Karpas-422 (cell line): ENCODE results near the gene USP7. TPM values are rescaled to one million over a fixed set of nuclear protein-coding genes. Genes with fewer than 3 reads are reported as not detected.

Experiments used
- DNase-seq: peaks from one replicate; pipeline ENCODE4 v3.0.0-alpha.2; 2015
- H2AFZ ChIP-seq: fragments of 200-600 bp; sonication (generic); 2 replicates; pipeline ENCODE4 v1.6.1; 2014; ENCODE audit warnings: antibody characterized with exemption, low read length, mixed read lengths
- H3K27ac ChIP-seq: fragments of 200-600 bp; sonication (generic); 2 replicates; pipeline ENCODE4 v1.5.1; 2014; ENCODE audit warnings: mild to moderate bottlenecking, low read length, moderate library complexity
- H3K27me3 ChIP-seq: fragments of 200-600 bp; sonication (generic); 2 replicates; pipeline ENCODE4 v1.6.1; 2014; ENCODE audit warnings: low read length, mixed read lengths
- H3K36me3 ChIP-seq: fragments of 200-600 bp; sonication (generic); 2 replicates; pipeline ENCODE4 v1.6.1; 2014; ENCODE audit warnings: low read length, mixed read lengths; ENCODE audit not compliant: insufficient read depth
- H3K4me1 ChIP-seq: fragments of 200-600 bp; sonication (generic); 2 replicates; pipeline ENCODE4 v1.6.1; 2014; ENCODE audit warnings: mild to moderate bottlenecking, low read length, mixed read lengths
- H3K4me2 ChIP-seq: fragments of 200-600 bp; sonication (generic); 2 replicates; pipeline ENCODE4 v1.6.1; 2014; ENCODE audit warnings: low read length, low read depth, mild to moderate bottlenecking; ENCODE audit not compliant: poor library complexity, severe bottlenecking
- H3K4me3 ChIP-seq: fragments of 200-600 bp; sonication (generic); 2 replicates; pipeline ENCODE4 v1.5.1; 2014; ENCODE audit warnings: mild to moderate bottlenecking, antibody characterized with exemption, low read length, mixed read lengths
- H3K79me2 ChIP-seq: fragments of 200-600 bp; sonication (generic); 2 replicates; pipeline ENCODE4 v1.6.1; 2014; ENCODE audit warnings: mild to moderate bottlenecking, low read length, mixed read lengths
- H3K9ac ChIP-seq: fragments of 200-600 bp; sonication (generic); 2 replicates; pipeline ENCODE4 v1.6.0; 2014; ENCODE audit warnings: low read length
- H3K9me2 ChIP-seq: fragments of 200-600 bp; sonication (generic), shearing (Covaris generic); replicated peaks from 2 replicates; pipeline ENCODE4 v1.6.0; 2014; ENCODE audit warnings: mild to moderate bottlenecking, low read length, moderate library complexity; ENCODE audit not compliant: insufficient read depth
- H3K9me3 ChIP-seq: fragments of 300-700, 200-600 bp; sonication (generic); 2 replicates; pipeline ENCODE4 v1.6.1; 2014; ENCODE audit warnings: low read length, mixed read lengths
- H4K20me1 ChIP-seq: fragments of 200-600 bp; sonication (generic); 2 replicates; pipeline ENCODE4 v1.6.1; 2014; ENCODE audit warnings: mild to moderate bottlenecking, antibody characterized with exemption, low read length, low read depth; ENCODE audit not compliant: insufficient read depth
- total RNA-seq: library from RNA; depleted of rRNA; stranded (reverse); fragments of >200 nt; shearing (Covaris generic); gene quantifications from 2 replicates; pipeline ENCODE4 v1.2.3, GENCODE V29; 2014; ENCODE audit warnings: low replicate concordance

Gene USP7
- total RNA-seq, 1 experiment from 2014 or later: 42.5 TPM

DNA sequence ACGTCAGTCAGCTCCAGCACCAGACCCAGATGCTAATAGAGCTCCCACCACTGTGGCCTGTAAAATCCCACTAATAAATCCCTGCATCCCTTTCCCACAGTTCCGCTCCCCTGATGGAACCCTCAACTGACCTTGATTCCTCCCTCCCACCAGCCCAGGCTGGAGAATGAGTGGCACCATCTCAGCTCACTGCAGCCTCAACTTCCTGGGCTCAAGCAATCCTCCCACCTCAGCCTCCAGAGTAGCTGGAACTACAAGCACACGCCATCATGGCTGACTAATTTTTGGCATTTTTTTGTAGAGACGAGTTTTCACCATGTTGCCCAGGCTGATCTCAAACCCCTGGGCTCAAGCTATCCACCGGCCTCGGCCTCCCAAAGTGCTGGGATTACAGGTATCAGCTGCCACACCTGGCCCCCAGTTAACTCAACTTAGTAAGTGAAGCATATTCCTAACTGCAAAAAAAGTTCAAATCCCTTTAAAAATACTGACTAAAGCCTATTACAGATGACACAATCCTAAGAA, 15.6 kb downstream of the USP7 start:
- no peak for DNase-seq
- Histone ChIP-seq H4K20me1 (peaks cover 89% of the 10 kb centered on the region), H3K4me1 (peaks cover 100% of the 10 kb centered on the region), H3K4me3 (no peak overlapping the region), H3K9me3 (no peaks in the 10 kb centered on the region), H3K79me2 (peaks cover 43% of the 10 kb centered on the region), H3K9ac (no peak overlapping the region), H3K36me3 (no peaks in the 10 kb centered on the region), H3K9me2 (no peaks in the 10 kb centered on the region), H3K27me3 (peaks cover 15% of the 10 kb centered on the region; the same call in 1 of the 2 replicates), H2AFZ (no peak overlapping the region), H3K4me2 (peak overlapping the region; percentile 58), H3K27ac (no peak overlapping the region)

DNA sequence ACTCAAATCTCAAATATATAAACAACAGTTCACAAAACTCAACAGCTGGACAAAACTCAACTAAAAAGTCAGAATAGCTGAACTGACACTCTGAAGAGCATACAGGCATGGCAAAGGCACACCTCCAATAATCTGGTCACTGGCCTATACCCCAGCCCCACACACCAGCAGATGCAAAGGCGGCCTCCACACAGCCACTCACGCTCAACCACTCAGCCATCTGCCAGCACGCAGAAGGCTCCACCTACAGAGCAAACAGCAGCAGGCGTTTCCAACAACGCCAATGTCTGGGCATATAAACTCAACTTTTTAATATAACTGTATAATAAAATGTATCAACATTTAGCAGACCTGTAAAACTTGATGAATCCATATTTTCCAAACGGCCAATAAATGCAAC, 17.2 kb downstream of the USP7 start:
- Histone ChIP-seq H3K4me2 (peak overlapping the region; percentile 58), H3K4me3 (peak overlapping the region; percentile 20; the same call in 1 of the 2 replicates), H3K4me1 (peaks cover 100% of the 10 kb centered on the region), H3K27ac (no peak overlapping the region), H3K9me2 (no peaks in the 10 kb centered on the region), H3K9me3 (no peaks in the 10 kb centered on the region), H4K20me1 (peaks cover 86% of the 10 kb centered on the region), H3K27me3 (peaks cover 18% of the 10 kb centered on the region; the same call in 1 of the 2 replicates), H3K9ac (no peak overlapping the region), H3K79me2 (peaks cover 48% of the 10 kb centered on the region), H3K36me3 (no peaks in the 10 kb centered on the region), H2AFZ (no peak overlapping the region)
- peak; percentile 73 for DNase-seq

DNA sequence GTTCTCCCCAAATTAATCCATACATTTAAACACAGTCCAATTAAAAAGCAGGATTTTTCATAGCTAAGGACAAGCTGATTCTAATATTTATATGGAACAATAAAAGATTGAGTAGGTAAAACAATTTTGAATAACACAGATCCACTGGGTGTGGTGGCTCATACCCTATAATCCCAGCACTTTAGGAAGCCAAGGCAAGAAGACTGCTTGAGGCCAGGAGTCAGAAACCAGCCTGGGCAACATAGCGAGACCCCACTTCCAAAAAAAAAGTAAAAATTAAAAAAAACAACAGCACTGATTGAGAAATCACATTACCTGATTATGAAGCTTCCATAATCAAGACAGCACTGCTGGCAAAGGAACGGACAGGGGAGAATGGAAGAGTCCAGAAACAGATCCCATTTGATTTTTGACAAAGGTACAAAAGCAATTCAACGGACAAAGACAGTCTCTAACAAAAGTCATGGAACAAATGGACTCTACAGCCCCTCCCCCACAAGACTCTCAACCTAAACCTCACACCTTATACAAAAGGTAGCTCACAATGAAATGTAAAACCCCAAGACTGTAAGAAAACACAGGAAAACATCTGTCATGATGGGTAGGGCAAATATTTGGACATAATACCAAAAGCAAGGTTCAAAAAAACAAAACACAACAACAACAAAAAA, 17.9 kb downstream of the USP7 start:
- Histone ChIP-seq H3K4me1 (peaks cover 98% of the 10 kb centered on the region), H3K79me2 (peaks cover 52% of the 10 kb centered on the region), H2AFZ (no peak overlapping the region), H3K27ac (no peak overlapping the region), H3K9me3 (no peaks in the 10 kb centered on the region), H3K27me3 (peaks cover 18% of the 10 kb centered on the region; the same call in 1 of the 2 replicates), H3K4me2 (peak overlapping the region; percentile 58), H4K20me1 (peaks cover 86% of the 10 kb centered on the region), H3K9ac (no peak overlapping the region), H3K36me3 (no peaks in the 10 kb centered on the region; the same call in 1 of the 2 replicates), H3K4me3 (peak overlapping the region; percentile 20; the same call in 1 of the 2 replicates), H3K9me2 (no peaks in the 10 kb centered on the region)
- no peak for DNase-seq

DNA sequence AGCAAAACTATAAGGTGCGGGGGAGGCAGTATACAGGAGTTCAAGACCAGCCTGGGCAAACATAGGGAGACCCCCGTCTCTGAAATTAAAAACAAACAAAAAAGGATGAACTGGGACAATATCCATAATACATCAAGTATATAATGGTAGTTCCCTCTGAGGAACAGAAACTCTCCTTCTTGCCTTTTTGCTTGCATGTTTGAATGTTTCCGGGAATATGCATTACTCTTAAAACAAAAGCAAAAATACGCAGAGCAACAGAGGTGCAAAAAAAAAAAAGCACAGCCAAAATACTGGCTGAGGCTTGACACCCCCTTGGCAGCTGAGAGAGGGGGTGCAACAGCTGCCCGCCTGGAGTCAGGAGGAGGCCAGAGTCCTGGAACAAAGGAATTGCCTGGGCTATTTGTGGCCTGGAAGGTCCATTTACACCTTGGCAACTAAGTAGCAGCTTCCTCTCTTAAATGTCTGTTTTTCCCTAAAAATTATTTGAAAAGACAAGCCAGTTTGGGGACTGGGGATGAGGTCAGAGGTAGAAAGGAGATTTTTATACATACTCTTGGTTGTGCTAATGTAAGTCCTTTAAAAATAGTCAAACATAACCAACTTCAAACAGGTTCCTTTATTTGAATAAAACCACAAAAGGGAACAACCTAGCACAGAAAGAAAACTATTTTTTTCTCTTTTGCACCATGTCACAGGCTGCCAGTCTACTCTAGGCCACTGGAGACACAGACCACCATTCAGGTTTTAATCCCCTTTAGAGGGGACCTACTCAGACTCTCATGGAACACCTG, 19.5 kb downstream of the USP7 start:
- H3K9ac ChIP-seq: peak overlapping the region; percentile 45
- peaks cover 98% of the 10 kb centered on the region for H3K4me1 ChIP-seq
- peaks cover 86% of the 10 kb centered on the region for H4K20me1 ChIP-seq
- no peaks in the 10 kb centered on the region; the same call in 1 of the 2 replicates for H3K36me3 ChIP-seq
- no peaks in the 10 kb centered on the region for H3K9me3 ChIP-seq
- DNase-seq: peak; percentile 93
- H3K4me3 ChIP-seq: peak overlapping the region; percentile 65
- H3K27ac ChIP-seq: peak overlapping the region; percentile 94
- H2AFZ ChIP-seq: no peak overlapping the region
- peaks cover 61% of the 10 kb centered on the region for H3K79me2 ChIP-seq
- H3K4me2 ChIP-seq: peak overlapping the region; percentile 93
- peaks cover 18% of the 10 kb centered on the region; the same call in 1 of the 2 replicates for H3K27me3 ChIP-seq
- H3K9me2 ChIP-seq: no peaks in the 10 kb centered on the region

DNA sequence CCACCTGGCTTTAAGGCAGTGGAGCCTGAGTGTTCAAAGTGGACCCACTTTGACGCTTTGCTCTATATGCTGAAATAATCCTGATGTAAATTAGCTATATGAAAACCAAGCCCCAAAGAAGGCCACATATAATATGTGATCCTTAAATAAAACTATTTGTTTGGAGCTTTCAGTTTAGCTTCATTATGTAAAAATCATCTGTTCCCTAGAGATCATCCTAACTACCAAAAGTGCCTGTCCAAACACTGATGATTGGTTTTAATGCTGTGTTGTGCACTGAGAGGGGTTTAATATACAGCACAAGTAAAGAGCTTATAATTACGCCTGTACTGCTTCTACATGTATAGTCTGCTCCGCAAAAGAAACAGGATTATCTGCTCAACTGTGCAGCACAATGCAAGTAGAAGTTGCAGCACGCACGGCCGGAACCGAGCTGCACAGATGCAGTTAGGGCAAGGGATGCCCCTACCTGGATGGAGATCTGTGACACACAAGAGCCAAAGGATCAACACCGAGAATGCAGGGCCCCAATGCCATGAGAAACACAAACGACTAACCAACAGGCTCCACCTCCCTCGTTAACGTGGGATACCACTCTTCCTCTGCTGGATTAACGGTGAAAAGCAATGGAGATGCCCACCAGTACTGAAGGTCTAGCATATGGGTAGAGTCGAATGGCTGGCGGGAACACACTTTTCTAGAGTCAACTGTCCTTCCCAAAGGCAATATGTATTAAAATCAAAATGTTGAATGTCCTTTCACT, 20.5 kb downstream of the USP7 start:
- peaks cover 98% of the 10 kb centered on the region for H3K4me1 ChIP-seq
- peak overlapping the region; percentile 93 for H3K4me2 ChIP-seq
- no peak overlapping the region for H2AFZ ChIP-seq
- no peaks in the 10 kb centered on the region; the same call in 1 of the 2 replicates for H3K36me3 ChIP-seq
- DNase-seq: peak; percentile 92
- H4K20me1 ChIP-seq: peaks cover 89% of the 10 kb centered on the region
- H3K9me3 ChIP-seq: no peaks in the 10 kb centered on the region
- H3K4me3 ChIP-seq: peak overlapping the region; percentile 65
- peak overlapping the region; percentile 43 for H3K9ac ChIP-seq
- H3K79me2 ChIP-seq: peaks cover 69% of the 10 kb centered on the region
- H3K9me2 ChIP-seq: no peaks in the 10 kb centered on the region
- peaks cover 18% of the 10 kb centered on the region; the same call in 1 of the 2 replicates for H3K27me3 ChIP-seq
- H3K27ac ChIP-seq: peak overlapping the region; percentile 94

DNA sequence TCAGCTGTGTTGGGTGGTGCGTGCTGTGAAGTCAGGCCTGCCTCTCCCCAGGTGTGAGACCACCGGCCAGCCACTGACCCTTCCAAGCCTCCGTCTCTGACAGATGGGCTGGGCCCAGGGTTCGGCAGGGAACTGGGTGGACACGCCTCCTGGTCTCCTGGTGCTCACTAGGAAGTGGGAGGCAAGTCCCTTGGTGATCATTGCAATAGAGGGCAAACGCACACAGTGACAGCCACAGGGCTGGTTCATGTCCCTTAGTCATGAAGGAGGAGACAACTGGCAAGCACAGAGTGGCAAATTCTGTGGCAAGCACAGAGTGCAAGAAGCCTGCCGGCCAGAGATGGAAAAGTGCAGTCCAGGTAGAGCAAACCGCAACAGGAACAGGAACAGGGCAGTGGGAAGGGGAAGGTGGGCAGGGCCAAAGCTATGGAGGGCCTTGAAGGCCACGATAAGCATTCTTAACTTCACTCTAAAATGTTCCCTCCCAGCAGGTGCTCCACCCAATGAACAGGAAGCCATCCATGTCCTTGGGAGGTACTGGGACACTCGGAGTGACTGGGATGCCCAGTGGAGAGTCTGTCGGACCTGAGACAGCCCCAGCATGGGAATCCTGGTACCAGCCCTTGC, 21.9 kb downstream of the USP7 start:
- Histone ChIP-seq H3K36me3 (no peaks in the 10 kb centered on the region; the same call in 1 of the 2 replicates), H3K27ac (no peak overlapping the region), H3K4me3 (peak overlapping the region; percentile 65; the same call in 1 of the 2 replicates), H3K9me3 (no peaks in the 10 kb centered on the region), H4K20me1 (peaks cover 89% of the 10 kb centered on the region), H3K4me2 (peak overlapping the region; percentile 93), H3K27me3 (peaks cover 13% of the 10 kb centered on the region; the same call in 1 of the 2 replicates), H3K9me2 (no peaks in the 10 kb centered on the region), H3K4me1 (peaks cover 97% of the 10 kb centered on the region), H3K79me2 (peaks cover 65% of the 10 kb centered on the region), H3K9ac (peak overlapping the region; percentile 17; the same call in 1 of the 2 replicates), H2AFZ (no peak overlapping the region)
- no peak for DNase-seq

DNA sequence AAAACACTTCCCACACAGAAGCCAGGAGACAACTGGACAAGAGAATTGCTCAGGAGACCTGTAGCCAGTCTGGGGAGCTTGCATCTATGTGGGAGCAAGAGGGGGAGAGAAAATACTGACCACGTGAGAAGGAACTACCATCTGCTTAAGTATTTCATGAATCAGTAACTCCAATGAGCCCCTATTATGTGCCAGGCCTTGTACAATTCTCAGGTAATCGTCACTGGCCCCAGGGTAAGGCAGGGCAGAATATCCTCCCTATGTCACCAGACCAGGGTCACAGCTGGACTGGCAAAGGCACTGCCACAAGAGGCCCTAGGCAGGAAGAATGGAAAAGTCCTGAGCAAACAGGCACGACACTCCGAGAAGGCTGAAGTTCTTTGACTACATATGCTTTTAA, 25.9 kb downstream of the USP7 start:
- H3K4me3 ChIP-seq: no peak overlapping the region
- no peaks in the 10 kb centered on the region for H3K9me3 ChIP-seq
- peaks cover 76% of the 10 kb centered on the region for H3K79me2 ChIP-seq
- H3K9ac ChIP-seq: no peak overlapping the region
- H3K4me2 ChIP-seq: peak overlapping the region; percentile 4
- H3K4me1 ChIP-seq: peaks cover 70% of the 10 kb centered on the region
- H2AFZ ChIP-seq: no peak overlapping the region
- no peaks in the 10 kb centered on the region; the same call in 1 of the 2 replicates for H3K36me3 ChIP-seq
- H3K9me2 ChIP-seq: no peaks in the 10 kb centered on the region
- no peak for DNase-seq
- H4K20me1 ChIP-seq: peaks cover 99% of the 10 kb centered on the region
- no peak overlapping the region for H3K27ac ChIP-seq
- peaks cover 3% of the 10 kb centered on the region; the same call in 1 of the 2 replicates for H3K27me3 ChIP-seq
